SK-N-SH (cell line): Measurements from ENCODE around the gene PICALM. TPM values are rescaled to one million over a fixed set of nuclear protein-coding genes. Genes with fewer than 3 reads are reported as not detected.

Experiments used
- CTCF ChIA-PET: fragments of 300-600, 350-600 bp; formaldehyde crosslinking; extraction: SDS; loops from one replicate; lab custom pipeline; 2021; lab: Yijun Ruan, JAX
- POLR2A ChIA-PET: fragments of 350-600 bp; sonication (Branson Sonifier 250); formaldehyde crosslinking; extraction: SDS; loops from one replicate; lab custom pipeline; 2020; ENCODE audit warnings: antibody characterized with exemption, inconsistent platforms; lab: Yijun Ruan, JAX
- DNase-seq: peaks from one replicate; pipeline ENCODE4 v3.0.0; 2012
- H2AFZ ChIP-seq: fragments of 200-600 bp; sonication (generic); 2 replicates; pipeline ENCODE4 v1.8.1; 2016; ENCODE audit warnings: antibody characterized with exemption, mild to moderate bottlenecking, low read depth
- H3F3A ChIP-seq: fragments of 200-600 bp; sonication (generic); replicated peaks from 2 replicates; pipeline ENCODE3; 2016; ENCODE audit warnings: antibody characterized with exemption, mild to moderate bottlenecking; ENCODE audit not compliant: insufficient read depth
- H3K27ac ChIP-seq, 2 experiments: fragments of 200-500 bp in 1 of 2; fragments of 200-600 bp in 1 of 2; sonication (Bioruptor generic) in 1 of 2; sonication (generic), shearing (Covaris generic) in 1 of 2; 2 replicates each; pipeline versions ENCODE4 v1.5.1 to v1.6.1; 2014 to 2016; ENCODE audit warnings: low read depth in 2 of 2, inconsistent platforms in 1 of 2, low read length in 1 of 2, mild to moderate bottlenecking in 1 of 2, mixed read lengths in 1 of 2
- H3K27me3 ChIP-seq: fragments of 200-600 bp; sonication (generic), shearing (Covaris generic); 2 replicates; pipeline ENCODE4 v1.6.1; 2016; ENCODE audit warnings: mixed run types; ENCODE audit not compliant: insufficient read depth
- H3K36me3 ChIP-seq, 2 experiments: fragments of 200-500 bp in 1 of 2; fragments of 200-600 bp in 1 of 2; sonication (Bioruptor generic) in 1 of 2; sonication (generic) in 1 of 2; replicated peaks in 1 of 2; 2 replicates each; pipeline versions ENCODE3 to v1.5.1; 2014 to 2016; ENCODE audit warnings: low read length in 1 of 2, mild to moderate bottlenecking in 1 of 2; ENCODE audit not compliant: insufficient read depth in 2 of 2, control insufficient read depth in 1 of 2
- H3K4me1 ChIP-seq, 2 experiments: fragments of 200-500 bp in 1 of 2; fragments of 200-600 bp in 1 of 2; sonication (Bioruptor generic) in 1 of 2; sonication (generic), shearing (Covaris generic) in 1 of 2; 2 replicates each; pipeline versions ENCODE4 v1.5.1 to v1.6.1; 2014 to 2016; ENCODE audit warnings: low read depth in 1 of 2, low read length in 1 of 2, mixed run types in 1 of 2; ENCODE audit not compliant: insufficient read depth in 2 of 2, control insufficient read depth in 1 of 2
- H3K4me2 ChIP-seq: fragments of 200-600 bp; sonication (generic), shearing (Covaris generic); 2 replicates; pipeline ENCODE4 v1.6.1; 2017; ENCODE audit warnings: mixed run types
- H3K4me3 ChIP-seq, 2 experiments: fragments of 200-500 bp in 1 of 2; fragments of 200-600 bp in 1 of 2; sonication (Bioruptor generic) in 1 of 2; sonication (generic), shearing (Covaris generic) in 1 of 2; 2 replicates each; pipeline versions ENCODE4 v1.5.1 to v1.8.1; 2014 to 2016; ENCODE audit warnings: low read depth in 2 of 2, inconsistent platforms in 1 of 2, low read length in 1 of 2, mild to moderate bottlenecking in 1 of 2, mixed read lengths in 1 of 2, moderate library complexity in 1 of 2
- H3K79me2 ChIP-seq: fragments of 200-600 bp; sonication (generic); 2 replicates; pipeline ENCODE4 v1.8.1; 2017; ENCODE audit warnings: mild to moderate bottlenecking; ENCODE audit not compliant: insufficient read depth
- H3K9ac ChIP-seq: fragments of 200-600 bp; sonication (generic); 2 replicates; pipeline ENCODE4 v1.6.1; 2017; ENCODE audit warnings: mixed run types
- H3K9me2 ChIP-seq: fragments of 200-600 bp; sonication (generic); 2 replicates; pipeline ENCODE4 v1.6.1; 2017; ENCODE audit warnings: mixed run types
- H3K9me3 ChIP-seq: fragments of 200-600 bp; sonication (generic); 2 replicates; pipeline ENCODE4 v1.6.1; 2017; ENCODE audit warnings: mixed run types, mild to moderate bottlenecking, moderate library complexity
- H4K20me1 ChIP-seq: fragments of 200-600 bp; sonication (generic); 2 replicates; pipeline ENCODE4 v1.6.1; 2017; ENCODE audit warnings: mild to moderate bottlenecking, mixed run types; ENCODE audit not compliant: insufficient read depth
- EP300 ChIP-seq, 2 experiments: IDR thresholded peaks; 2 replicates each; pipeline versions ENCODE4 v1.4.0 to v1.6.1; 2012; ENCODE audit warnings: borderline replicate concordance in 1 of 2, low read depth in 1 of 2, low read length in 1 of 2
- GATA2 ChIP-seq: sonication (generic); formaldehyde crosslinking; IDR thresholded peaks from 2 replicates; pipeline ENCODE4 v1.5.0; 2020; ENCODE audit warnings: mild to moderate bottlenecking, missing genetic modification reagents
- NFIC ChIP-seq: IDR thresholded peaks from 2 replicates; pipeline ENCODE4 v1.4.0; 2012; ENCODE audit warnings: borderline replicate concordance
- NRF1 ChIP-seq: IDR thresholded peaks from 2 replicates; pipeline ENCODE4 v1.6.1; 2012; ENCODE audit warnings: low read depth, mild to moderate bottlenecking, low read length
- REST ChIP-seq: IDR thresholded peaks from 2 replicates; pipeline ENCODE4 v1.6.1; 2012; ENCODE audit warnings: mild to moderate bottlenecking, low read depth, low read length, moderate library complexity
- RXRA ChIP-seq: IDR thresholded peaks from 2 replicates; pipeline ENCODE4 v1.4.0; 2012; ENCODE audit warnings: low read depth, mild to moderate bottlenecking, borderline replicate concordance
- SIN3A ChIP-seq: IDR thresholded peaks from 2 replicates; pipeline ENCODE4 v1.6.1; 2012; ENCODE audit warnings: low read depth, mild to moderate bottlenecking, low read length, moderate library complexity, borderline replicate concordance
- TAF1 ChIP-seq: IDR thresholded peaks from 2 replicates; pipeline ENCODE4 v1.6.1; 2012; ENCODE audit warnings: low read depth, mild to moderate bottlenecking, low read length, moderate library complexity, borderline replicate concordance
- TCF12 ChIP-seq: IDR thresholded peaks from 2 replicates; pipeline ENCODE4 v1.4.0; 2012
- WGBS: methylation state at CpG from one replicate; pipeline ENCODE4 v1.1.6; 2017; ENCODE audit warnings: low lambda C conversion rate; 5-methylcytosine and 5-hydroxymethylcytosine counted together
- polyA plus RNA-seq, 3 experiments: library from polyadenylated mRNA; depleted of rRNA; stranded (reverse); fragments of >200 nt; gene quantifications; 2 replicates each; pipeline ENCODE4 v1.2.3, GENCODE V29; 2012

PICALM gene
- polyA plus RNA-seq, 1 of the 3 experiments (the other 2 are of a cell fraction) = 103 TPM

- DNase-seq = no peak
- H3F3A ChIP-seq = peaks cover 20% of the 10 kb centered on the region
- no peak overlapping the region for H3K9ac ChIP-seq
- TF ChIP-seq NFIC (no peak), SIN3A (no peak), NRF1 (no peak), TAF1 (no peak)
- H3K4me2 ChIP-seq = no peak overlapping the region
- H3K36me3 ChIP-seq = no peaks in the 10 kb centered on the region
- H3K79me2 ChIP-seq = peaks cover 100% of the 10 kb centered on the region
- no peak overlapping the region for H2AFZ ChIP-seq
- H3K9me3 ChIP-seq = no peaks in the 10 kb centered on the region
- 100% methylated on average over 1 of the region's 1 CpG for WGBS
- POLR2A ChIA-PET = no interaction called here
- no peak overlapping the region for H3K27ac ChIP-seq
- CTCF ChIA-PET = no interaction called here
- H3K4me1 ChIP-seq = peaks cover 0 to 3% of the 10 kb centered on the region in 2 experiments; a peak in 2 of 4 replicates
- no peaks in the 10 kb centered on the region for H3K27me3 ChIP-seq
- H3K4me3 ChIP-seq = no peak overlapping the region
- peaks cover 100% of the 10 kb centered on the region for H4K20me1 ChIP-seq
- H3K9me2 ChIP-seq = no peaks in the 10 kb centered on the region
These were observed 12.5 kb downstream of the PICALM start for GRCh38 chr11:86056351-86056854.

DNA sequence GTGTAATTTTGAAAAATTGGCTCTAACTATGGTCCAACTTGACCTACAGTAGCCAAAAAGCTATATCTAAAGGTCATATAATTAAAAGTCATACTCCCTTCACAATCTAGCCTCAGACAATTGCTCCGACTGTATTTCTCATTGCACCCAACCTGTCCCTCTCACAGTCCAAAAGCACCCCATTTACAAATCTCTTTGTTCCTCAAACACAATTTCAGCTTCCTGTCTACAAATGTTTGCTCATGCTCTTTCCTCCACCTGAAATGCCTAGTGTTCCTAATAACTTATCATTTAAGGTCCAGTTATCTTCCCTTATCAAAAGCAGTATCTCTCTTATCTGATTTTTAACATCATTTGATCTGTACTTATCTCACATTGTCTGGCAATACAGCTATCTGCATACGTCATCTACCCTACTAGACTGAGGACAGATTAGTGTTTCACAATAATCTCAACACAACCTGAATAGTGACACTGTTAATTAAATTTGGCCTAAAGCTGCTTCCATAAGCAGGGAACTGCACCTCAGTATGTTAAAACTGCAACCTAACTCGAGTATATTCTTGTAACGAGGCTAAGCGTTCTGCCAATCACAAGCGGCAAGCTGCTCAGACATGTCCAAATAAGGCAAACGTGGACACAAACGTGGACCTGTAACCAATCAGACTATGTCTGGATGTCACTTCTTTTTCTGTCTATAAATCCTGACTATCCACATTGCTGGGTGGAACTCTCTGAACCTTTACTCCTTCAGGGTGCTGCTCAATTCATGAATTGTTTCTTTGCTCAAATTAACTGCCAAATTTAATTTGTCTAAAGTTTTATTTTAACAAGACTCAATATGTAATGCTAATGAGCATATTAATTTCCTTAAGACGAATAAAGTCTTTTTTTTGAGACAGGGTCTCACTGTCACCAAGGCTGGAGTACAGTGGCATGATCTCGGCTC, 15.9 kb downstream of the PICALM start:
- TF ChIP-seq EP300 (IDR thresholded peaks at IDR 0.05; ENCODE audit: borderline replicate concordance in 1 of 2, low read depth in 1 of 2, low read length in 1 of 2) (no peak), NRF1 (no peak), RXRA (no peak), GATA2 (CRISPR knock-in tag) (peak; percentile 50)
- POLR2A ChIA-PET = no interaction called here
- H3K27ac ChIP-seq = no peak overlapping the region
- no peaks in the 10 kb centered on the region for H3K9me3 ChIP-seq
- DNase-seq = no peak
- no peak overlapping the region for H3K4me3 ChIP-seq
- no peaks in the 10 kb centered on the region for H3K36me3 ChIP-seq
- H2AFZ ChIP-seq = no peak overlapping the region
- CTCF ChIA-PET = interaction anchor here (1.0 to 5.9 kb wide), 3 partner anchors 12 to 141 kb away, joined by 3 to 46 read pairs (median 4); no protein-coding TSS in a partner anchor
- peaks cover 100% of the 10 kb centered on the region for H4K20me1 ChIP-seq
- peaks cover 100% of the 10 kb centered on the region for H3K79me2 ChIP-seq
- peaks cover 22% of the 10 kb centered on the region for H3F3A ChIP-seq
- no peak overlapping the region for H3K4me2 ChIP-seq
- 96% methylated on average over 10 of the region's 10 CpGs for WGBS
- H3K27me3 ChIP-seq = no peaks in the 10 kb centered on the region
- no peak overlapping the region for H3K9ac ChIP-seq
- H3K4me1 ChIP-seq = peaks cover 0 to 6% of the 10 kb centered on the region in 2 experiments; a peak in 2 of 4 replicates
- H3K9me2 ChIP-seq = no peaks in the 10 kb centered on the region

DNA sequence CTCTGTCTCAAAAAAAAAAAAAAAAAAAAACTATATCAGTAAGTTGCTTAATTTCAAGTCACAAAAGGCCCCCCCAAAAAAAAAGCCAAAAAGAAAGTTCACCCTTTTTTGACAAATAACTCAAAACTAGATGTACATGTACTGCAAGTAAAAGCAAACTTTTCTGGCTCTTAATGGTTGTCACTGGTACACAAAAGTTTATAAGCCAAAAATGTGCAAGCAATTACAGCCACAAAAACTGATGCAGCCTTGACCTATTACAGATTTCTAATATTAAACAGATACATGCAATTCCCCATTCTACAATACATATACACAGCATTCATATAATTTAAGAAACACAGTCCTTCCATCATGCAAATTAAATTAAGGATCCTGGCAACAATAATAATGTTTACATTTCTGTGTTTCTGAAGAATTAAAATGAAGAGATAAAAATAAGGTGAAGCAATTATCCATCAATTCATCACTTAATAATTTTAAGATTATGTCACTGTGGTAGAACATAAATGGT, 18.6 kb downstream of the PICALM start:
- Histone ChIP-seq H3K27me3 (no peaks in the 10 kb centered on the region), H3K4me1 (peaks cover 6 to 19% of the 10 kb centered on the region in 2 experiments; a peak in 2 of 4 replicates), H3K27ac (no peak overlapping the region), H3K79me2 (peaks cover 100% of the 10 kb centered on the region), H4K20me1 (peaks cover 99% of the 10 kb centered on the region), H3K4me2 (no peak overlapping the region), H3K9me3 (no peaks in the 10 kb centered on the region), H2AFZ (no peak overlapping the region), H3K4me3 (no peak overlapping the region), H3K36me3 (peaks cover 0 to 6% of the 10 kb centered on the region in 2 experiments), H3K9ac (no peak overlapping the region), H3K9me2 (no peaks in the 10 kb centered on the region), H3F3A (peaks cover 22% of the 10 kb centered on the region)
- POLR2A ChIA-PET = no interaction called here
- DNase-seq = no peak
- CTCF ChIA-PET = interaction anchor here (1.4 to 5.9 kb wide), 2 partner anchors 9 to 143 kb away, joined by 3 to 46 read pairs; no protein-coding TSS in a partner anchor
- TF ChIP-seq TCF12 (peak; percentile 29; the same call in 1 of the 2 replicates), GATA2 (CRISPR knock-in tag) (no peak), REST (no peak)
